CD4-positive, alpha-beta T cell treated with Interleukin-12 subunit alpha and Interleukin-12 subunit beta, for 1 hour (primary cell): ENCODE results near the gene CNTN3.

Source experiments
- DNase-seq: peaks from one replicate; pipeline ENCODE4 v3.0.0-alpha.2; 2020

CNTN3 gene

DNA sequence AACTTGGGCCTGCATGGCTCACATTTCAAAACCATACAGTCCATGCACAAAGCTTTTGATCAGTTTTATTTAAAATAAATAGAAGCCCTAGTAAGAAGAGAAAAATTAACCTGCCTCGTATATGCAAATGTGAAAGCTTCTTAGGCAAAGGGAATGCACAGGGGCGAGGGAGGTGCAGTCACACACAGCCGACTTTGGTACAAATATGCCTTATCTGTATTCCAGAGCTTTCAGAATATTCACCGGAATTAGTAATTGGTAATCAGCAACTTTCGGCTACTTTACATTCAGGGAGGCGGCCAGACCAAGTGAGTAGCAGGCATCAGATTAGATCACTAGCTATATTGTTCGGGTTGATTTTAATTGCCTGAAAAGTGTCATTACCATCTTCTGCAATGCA, 7.5 kb downstream of the CNTN3 start:
- DNase-seq: no peak

DNA sequence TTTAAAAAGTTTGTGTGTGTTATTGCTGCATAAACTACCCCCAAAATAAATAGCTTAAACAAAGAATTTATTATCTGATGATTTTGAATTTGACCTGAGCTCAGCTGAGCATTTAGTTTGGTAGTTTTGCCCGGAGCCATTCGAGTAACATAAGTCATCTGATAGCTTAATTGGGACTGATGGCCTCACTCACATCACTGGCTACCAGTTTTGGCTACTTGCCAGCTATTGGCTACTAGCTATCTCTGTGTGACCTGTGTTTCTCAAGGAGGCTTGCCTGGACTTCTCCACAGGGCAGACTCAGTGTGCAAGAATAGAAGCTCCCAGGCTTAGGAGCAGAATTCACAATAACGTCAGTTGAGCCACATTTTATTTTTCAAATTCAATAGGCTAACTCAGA, 9.0 kb downstream of the CNTN3 start:
- no peak for DNase-seq

DNA sequence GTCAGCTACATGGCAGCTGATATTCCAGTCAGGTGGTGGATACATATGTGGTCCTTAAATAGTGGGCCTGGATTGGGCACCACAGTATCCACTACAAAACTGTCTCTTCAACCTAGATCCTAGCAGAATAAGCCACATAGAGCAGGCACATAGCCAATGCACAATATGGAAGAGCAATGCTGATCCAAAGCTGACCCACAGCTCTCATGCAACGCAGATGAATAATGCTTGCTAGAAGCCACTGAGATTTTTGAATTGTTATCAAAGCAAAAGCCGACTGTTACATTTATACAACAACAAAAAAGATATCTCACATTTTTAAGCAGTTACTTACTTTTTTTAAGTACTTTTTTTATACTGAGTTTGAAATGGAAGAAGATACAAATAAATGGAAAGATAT, 11.2 kb downstream of the CNTN3 start:
- no peak for DNase-seq

DNA sequence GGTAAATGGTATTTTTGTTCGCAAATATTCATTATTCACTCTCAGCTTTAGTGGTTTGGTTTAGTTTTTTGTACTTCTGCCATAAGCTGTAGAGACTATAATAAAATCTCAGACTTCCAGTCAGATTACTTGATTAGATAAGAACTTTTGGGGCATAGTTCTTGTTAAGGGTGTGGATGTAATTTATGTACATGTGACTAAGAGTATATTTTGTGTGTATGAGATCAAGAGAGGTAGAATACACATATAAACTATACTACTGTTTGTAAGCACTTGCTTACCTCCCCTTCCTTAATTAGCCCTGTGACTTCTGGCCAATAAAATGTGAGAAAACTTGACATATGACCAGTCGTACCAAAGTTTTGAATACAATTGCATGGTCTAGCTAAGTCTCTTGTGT, 12.0 kb downstream of the CNTN3 start:
- no peak for DNase-seq

DNA sequence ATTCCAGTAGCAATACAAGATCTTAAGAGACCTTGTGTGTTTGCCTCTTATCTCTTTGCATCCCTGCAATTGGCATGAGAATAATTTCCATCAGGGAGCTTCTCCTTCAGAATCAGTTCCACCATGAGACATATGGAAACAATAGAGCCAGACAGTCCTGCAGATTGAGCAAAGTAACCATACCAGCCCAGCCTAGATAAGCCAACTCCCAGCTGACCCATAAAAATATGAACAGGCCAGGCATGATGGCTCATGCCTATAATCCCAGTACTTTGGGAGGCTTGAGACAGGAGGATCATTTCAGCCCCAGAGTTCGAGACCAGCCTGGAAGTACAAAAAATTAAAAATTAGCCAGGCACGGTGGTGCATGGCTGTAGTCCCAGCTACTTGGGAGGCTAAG, 12.7 kb downstream of the CNTN3 start:
- DNase-seq: no peak

DNA sequence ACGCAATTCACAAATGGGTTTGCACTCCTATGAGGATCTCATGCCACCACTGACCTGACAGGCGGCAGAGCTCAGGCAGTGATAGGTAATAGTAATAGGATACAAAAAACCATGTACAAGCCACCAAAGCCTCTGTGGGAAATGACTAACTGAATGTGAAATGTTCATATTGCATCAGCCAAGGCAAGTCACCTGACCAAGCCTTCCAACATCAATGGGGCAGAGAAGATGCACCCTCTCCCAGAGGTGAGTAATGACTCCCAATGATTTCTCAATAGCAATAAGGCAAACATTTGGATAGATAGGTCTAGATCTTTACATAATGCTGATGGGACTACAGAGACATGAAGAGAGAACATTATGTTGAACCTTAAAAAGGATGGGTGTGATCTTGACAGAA, 14.9 kb downstream of the CNTN3 start:
- no peak for DNase-seq

DNA sequence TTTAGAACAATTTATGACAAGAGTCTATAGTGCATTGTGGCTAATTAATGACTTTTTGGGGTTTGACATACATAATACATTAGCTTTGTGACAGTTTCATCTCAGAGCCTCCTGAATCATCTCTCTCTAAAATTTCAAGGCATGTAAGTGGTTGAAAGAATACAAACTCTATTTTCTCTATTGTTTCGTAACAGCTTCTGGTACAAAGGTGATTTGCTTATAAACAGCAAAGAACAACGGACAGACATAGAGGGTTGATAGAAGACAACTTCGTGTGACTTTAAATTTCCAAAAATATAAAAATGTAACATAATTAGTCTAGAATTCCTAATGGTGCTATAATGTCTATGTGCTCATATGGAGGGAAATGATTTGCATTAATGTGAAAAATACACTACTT, 21.3 kb downstream of the CNTN3 start:
- no peak for DNase-seq

DNA sequence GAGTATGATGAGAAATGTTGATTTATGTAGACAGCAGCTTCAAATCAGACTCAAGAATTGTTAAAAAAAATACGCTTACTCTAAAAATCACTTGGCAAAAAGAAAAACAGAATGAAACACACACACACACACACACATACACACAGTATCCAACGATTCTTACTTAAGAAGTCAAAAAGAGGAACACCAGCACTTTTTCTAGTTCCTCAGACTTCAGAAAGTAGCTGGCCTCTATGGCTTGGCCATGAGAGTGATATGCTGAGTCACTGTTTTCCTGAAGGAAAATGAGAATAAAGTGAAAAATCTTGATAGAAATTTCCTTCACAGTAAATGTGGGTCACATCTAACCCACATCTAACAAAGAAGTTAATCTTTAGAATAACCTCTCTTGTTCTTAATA, 22.1 kb downstream of the CNTN3 start:
- no peak for DNase-seq

DNA sequence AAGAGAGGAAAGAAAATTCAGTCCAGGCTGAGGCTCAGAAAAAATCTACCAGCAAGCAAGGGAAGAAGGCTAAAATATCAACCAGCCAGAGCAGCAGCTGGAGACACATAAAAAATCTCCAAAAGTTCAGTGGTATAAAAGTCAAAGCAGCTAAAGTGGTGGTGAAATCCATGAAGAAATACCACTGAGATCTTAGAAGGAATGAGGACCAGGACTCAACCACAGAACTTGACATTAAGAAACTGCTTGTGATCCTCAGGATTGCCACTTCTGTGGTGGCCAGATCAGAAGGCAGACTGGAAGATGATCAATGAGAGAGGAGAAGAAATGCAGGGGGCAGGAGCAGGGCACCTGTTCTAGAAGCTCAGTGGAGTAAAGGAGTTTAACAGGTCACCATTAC, 22.5 kb downstream of the CNTN3 start:
- DNase-seq: no peak

DNA sequence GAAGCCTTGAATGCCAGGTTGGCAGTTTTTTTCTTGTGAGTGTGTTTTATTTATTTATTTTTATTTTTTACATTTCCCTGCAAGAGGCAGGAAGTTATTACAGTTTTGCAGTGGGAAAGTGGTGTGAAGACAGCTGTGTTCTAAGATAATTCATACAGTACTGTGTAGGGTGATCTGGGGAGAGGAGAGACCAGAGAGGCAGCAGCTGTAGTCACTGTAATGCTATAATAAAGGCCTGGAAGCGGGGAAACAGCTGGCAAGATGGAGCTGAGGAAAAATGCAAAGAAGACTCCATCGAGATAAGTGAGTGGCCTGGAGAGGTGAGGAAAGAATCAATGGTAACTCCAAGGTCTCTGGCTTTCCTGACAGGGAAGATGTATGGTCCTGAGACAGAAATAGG, 23.1 kb downstream of the CNTN3 start:
- DNase-seq: no peak

DNA sequence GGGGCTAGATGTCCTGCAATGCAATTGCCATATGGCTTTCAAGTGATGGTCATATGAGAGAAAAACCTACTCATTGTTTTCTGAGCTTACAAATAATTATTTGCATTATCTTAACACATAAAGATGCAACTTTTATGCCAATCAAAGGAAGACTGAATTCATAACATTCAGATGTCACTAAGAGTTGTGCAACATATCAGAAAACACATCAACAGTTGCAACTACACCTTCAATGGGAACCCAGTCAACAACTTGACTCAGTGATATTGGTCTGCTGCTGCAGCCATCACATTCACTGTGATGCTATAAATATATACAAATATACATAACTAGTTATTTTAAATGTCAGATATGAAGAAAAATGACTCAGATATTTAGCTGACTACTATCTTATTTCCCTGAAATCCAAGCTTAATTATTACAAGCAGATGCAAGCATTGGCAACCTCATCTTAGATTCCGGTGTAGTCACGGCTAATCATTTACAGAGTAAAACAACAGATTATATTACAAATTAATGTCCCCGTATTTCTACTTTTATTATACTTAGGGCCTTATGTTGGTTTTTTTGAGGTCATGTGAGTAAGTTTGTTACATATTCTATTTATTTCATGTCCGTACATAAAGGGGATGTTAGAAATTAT, 23.7 kb downstream of the CNTN3 start:
- no peak for DNase-seq

DNA sequence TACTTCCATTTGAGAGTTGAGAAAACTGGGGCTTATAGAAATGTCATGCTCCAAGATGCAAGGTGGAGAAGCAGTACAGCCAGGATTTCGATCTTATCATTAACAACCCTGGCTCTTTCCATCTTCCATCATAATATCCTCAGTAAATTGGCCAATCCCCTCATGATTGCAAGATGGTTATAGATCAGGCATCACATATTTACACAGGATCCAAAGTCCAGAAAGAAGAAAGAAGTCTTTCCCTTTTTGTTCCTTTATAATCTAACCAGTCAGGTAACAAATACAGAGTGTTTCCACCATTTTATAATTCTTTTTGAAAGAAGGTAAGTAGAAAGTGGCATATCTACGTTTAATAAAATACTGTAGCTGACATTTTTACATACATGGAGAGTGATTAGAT, 29.7 kb downstream of the CNTN3 start:
- no peak for DNase-seq

DNA sequence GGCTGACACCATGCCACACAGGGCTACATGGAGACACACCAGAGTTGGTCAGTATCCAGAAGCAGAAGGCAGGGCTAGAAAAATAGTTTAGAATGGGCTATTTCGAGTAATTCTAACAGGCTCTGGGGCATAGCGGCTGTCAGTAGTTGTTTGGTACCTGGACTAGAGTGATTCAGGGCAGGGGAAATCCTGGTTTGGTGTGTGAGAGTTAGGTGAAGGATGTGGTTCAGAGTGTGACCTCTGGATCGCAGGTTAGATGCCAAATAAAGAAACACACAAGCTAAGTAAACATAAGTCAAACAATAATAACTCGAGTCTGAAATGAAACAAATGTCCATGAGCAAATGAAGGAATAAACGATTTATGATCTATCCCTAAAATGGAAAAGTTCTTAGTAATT, 31.5 kb downstream of the CNTN3 start:
- no peak for DNase-seq

DNA sequence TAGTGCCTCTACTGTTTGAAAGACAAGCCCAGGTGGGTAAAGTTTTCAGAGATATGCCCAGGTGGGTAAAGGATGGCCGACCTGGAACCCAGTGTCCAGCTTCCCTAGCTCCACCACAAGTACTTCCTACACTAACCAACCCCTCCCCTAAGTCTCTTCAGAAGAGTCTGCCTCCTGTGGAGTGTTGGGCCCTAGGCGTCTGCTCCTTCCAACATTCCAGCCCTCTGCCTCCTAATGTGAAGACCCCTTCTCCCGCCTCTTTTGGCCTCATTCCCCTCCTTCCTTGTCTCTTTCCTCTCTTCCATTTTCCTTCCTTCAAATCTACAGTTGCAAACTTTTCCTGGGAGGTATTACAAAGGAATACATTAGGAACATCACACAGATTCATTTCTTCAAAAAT, 38.6 kb downstream of the CNTN3 start:
- no peak for DNase-seq

DNA sequence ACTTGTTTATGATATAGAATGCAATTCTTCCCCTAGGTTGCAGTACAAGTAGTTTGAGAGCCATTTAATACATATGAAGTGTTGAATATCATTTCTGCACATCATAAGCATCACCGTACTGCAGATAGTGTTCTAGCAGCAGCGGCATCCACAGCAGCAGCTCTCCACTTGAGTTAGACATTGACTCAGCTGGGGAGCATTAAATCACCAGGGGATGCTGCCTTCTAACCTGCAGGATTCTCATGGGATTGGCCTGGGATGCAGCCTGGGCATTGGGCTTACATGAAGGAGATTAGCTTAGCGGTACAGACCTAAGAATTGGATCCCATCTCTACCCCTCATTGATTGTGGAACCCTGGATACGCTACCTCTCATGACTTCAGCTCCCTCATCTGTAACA, 43.3 kb downstream of the CNTN3 start:
- no peak for DNase-seq
